Bone marrow (tissue), 2 donors: ENCODE data around the gene ZNF202.
"Not testable (repeated sequence)": the region's sequence is repeated elsewhere in the genome, so short reads cannot be mapped to it uniquely, and the experiment has no call there.

Source experiments
- DNase-seq, 2 donors: peaks; one replicate each; lab custom pipeline; 2025; lab: John Stamatoyannopoulos, UW

ZNF202 gene

DNA sequence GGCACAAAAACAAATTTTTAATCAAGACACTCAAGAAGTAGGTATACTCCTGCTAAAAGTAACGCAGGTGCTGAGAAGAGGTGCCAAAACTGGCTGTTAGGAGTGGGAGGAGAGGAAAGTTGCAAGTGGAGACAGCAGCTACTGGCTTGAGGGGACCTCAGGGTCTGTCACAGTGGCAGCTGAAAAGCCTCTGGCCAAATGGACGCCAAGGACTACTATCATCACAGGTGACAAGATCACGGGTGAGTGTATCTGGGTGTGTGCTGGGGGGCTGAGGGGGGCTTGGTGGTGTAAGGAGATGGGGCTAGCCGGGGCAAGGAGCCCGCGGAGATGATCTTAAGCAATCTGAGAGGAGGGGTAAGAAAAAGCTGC is 687 bp downstream of the ZNF202 start:
- no peak for DNase-seq

DNA sequence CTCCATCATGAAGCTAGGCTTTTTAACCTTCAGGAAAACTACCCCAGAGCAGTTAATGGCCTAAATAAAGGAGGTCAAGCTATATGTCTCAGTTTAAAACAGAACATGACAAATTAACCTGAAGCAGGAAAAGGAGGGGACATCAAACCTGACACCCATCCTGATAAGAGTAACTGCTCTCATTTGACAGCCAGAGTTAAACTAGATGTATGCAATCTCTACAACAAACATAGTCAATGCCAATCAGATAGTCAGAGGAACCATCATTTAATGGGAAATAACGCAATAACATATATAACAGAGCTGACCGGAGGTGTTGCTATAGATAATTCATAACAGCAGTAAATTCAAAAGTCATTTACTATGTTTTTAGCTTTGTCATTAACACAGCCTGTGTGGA is 3.1 kb downstream of the ZNF202 start:
- DNase-seq, result no peak

DNA sequence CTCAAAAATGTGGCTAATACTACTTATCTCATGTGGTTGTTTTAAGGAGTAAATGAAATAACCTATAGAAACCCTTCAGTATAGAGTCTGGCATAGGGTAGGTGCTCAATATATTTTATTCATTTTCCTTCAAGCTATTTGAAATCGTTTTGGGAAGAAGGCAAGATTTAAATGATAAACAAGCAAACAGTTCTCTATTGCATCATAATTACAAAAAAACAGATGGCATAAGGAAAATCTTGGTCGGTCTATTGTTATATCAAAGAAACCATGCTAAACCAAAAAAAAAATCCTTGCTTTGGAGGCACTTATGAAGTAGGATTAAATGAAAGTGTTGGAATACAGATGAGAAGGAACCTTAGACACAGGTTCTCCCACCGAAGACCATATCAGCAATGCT is 4.7 kb downstream of the ZNF202 start:
- no peak for DNase-seq

DNA sequence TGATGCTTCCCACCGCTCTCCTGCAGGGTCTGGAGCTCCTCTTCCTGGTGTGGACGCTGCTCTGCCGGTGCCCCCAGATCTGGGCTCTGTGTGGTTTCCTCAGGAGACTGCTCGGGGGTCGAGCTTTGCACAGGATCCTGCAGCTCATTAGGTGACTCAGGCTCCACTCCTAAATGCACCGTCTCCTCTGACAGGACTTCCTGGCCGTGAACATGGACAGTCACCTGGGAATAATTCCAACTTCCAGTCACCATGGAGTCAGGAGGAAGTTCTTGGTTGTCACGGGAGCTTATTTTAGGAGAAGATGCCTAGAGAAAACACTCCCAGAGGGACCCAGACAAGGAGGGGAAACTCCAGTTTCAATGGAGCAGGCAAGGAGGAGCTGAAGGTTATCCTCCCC is 11.9 kb downstream of the ZNF202 start:
- DNase-seq, result no peak

DNA sequence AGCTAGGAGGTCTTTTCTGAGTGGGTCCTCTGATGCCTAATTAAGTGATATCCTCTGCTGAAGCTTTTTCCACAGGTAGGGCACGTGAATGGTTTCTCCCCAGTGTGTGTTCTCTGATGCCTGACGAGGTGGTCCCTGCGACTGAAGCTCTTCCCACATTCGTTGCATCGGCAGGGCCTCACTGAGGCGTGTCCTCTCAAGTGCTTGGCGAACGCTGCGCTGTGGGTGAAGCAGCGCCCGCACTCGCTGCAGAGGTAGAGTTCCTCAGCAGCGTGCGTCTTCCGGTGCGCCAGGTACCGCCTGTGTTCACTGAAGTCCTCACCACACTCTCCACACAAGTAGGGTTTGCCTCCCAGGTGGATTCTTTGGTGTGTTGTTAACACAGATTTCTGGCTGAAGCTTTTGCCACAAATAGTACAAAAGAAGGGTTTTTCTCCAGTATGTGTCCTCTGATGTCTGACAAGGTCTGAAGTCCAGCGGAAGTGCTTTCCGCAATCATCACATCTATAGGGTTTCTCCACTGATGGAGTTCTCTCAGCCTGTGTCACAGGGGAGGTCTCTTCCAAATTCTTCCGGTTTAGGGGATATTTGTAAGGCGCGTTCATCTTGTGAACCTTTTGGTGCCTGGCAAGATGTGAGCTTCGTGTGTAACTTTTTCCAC is 15.3 kb downstream of the ZNF202 start:
- DNase-seq, result no peak

DNA sequence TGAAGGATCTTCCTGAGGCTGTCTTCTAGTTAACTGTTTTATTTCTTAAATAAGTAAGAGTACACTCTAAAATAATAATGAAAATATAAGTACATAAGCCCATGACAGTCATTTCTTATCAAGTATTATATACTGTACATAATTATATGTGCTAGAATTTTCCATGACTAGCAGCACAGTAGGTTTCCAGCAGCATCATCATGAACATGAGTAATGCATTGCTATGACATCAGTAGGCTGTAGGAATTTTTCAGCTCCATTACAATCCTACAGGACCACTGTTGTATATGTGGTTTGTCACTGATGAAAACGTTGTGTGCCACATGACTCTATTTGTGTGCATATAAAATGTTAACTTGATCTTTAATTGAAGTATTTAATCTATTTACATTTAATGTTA is 22.0 kb downstream of the ZNF202 start:
- DNase-seq, result no peak

DNA sequence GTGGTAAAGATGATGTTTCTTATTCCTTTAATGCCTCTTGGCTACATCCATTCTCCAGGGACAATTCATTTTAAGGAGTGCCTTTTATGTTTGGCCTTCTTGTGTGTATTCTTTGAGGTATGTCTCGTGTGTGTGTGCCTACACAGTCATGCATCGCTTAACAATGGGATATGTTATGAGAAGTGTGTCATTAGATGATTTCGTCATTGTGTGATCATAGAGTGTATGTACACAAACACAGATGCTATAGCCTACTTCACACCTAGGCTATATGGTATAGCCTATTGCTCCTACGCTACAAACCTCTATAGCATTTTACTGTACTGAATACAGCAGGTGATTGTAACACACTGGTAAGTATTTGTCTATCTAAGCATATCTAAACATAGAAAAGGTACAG is 23.0 kb downstream of the ZNF202 start:
- no peak for DNase-seq

DNA sequence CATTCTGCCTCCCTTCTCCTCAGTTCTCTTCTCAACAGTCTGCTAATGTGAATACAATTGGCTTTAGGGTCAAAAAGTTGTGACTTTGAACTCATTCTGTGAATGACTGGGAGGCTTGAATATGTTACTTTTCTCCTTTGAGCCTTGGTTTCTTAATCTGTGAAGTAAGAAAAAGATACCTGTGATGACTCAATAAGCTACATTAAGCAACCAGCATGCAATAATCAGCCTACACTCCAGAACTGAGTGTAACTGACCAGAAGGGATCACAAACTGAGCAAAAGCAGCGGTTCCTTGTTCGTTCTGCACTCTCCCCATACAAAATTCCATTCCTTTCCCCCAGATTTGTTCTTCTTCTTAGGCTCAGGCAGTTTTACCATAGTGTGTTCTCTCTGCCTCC is 23.4 kb downstream of the ZNF202 start:
- no peak for DNase-seq

DNA sequence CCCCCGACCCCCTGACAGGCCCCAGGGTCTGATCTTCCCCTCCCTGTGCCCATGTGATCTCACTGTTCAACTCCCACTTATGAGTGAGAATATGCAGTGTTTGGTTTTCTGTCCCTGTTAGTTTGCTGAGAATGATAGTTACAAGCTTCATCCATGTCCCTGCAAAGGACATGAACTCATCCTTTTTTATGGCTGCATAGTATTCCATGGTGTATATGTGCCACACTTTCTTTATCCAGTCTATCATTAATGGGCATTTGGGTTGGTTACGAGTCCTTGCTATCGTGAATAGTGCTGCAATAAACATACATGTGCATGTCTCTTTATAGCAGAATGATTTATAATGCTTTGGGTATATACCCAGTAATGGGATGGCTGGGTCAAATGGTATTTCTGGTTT is 28.8 kb downstream of the ZNF202 start:
- not testable (repeated sequence) for DNase-seq

DNA sequence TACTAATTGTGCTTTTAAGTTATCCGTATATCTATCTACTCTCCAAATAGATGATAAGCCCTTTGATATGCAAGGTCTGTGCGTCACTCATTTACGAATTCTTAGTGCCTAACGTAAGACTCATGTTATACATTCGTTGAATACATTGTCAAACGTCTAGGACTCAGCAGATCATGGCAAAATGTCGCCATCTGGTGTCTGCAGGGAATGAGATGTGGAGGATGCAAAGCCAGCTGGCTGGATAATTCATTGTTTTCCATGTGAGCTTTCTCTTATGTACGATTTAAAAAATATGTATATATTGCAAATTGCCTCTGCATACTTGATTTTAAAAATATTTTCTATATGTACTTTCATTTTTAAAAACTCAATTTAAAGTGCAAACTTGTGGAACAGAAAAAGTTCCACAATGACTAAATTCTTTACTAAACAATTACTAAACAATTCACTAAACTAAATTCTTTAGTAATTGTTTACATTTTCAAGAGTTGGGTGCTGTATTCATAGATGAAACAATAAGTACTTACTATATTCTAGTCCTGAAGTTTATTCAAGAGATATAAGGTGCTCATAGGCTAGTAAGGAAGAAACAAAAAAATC is 33.8 kb downstream of the ZNF202 start:
- peak in 1 of 2 donors; percentile 20 for DNase-seq

DNA sequence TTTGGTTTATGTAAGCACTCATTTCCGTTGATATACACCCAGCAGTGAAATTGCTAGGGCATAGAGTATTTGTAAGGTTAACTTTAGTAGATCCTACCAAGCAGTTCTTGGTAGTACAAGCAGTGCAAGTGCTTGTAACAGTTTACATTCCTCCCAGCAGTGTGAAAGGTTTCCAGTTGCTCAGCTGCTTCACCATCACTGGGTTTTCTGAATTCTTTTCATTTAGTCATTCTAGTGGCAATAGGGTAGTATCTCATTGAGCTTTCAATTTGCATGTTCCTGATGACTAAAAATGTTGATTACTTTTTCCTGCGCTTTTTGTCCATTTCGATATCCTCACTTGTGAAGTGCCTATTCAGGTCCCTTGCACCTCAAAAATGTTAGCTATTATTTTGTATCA is 34.3 kb downstream of the ZNF202 start:
- no peak for DNase-seq

DNA sequence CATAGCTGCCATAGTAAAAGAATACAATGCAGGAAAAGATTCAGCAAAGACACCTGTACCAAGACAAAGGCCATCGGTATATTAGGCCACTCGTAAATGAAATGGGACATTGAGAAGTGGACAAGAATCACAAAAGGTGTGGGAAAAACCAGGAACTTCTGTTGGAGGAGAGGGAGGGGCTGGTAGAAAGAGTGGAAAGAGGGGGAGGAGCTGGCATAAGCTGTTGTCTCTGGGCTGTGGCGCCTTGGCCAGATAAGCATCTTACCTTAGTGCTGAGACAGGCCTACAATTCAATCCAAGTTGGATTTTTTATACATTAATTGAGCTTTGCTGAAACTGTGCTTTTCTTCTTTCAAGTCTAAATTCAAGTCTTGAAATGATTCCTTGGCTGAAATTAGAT is 37.1 kb downstream of the ZNF202 start:
- no peak for DNase-seq

DNA sequence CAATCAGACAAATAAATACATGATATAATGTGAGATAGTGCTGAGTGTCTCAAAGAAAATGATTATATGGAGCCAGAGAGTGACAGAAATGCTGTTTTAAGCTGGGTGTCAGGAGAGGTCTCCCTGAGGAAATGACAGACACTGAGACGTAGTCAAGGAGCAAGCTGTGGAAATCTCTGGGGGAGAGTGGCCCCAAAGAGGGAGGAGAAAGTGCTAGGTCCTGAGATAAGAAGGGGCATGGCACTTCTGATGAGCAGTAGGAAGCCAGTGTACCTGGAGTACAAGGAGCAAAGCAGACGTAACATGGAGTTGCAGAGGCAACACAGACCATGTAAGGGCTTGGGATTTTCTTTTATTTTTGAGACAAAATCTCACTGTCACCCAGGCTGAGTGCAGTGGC is 38.8 kb downstream of the ZNF202 start:
- DNase-seq, result no peak

DNA sequence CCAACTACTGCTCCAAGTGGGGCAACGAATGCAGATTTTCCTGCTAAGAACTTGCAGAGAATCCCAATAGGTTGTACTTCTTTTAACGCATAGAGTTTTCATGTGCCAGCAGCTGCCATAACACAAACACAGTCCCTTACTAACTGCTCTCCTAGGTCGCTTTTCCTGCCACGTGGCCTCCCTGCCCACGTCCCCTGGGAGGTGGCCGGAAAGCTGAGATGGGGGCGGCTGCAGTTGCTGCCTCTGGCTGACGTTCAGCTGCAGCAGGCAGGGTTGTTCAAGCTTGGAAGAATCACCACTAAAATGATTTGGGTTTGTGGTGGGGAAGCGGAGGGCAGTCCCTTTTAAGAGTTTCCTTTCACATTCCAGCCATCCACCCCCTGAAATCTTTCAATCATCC is 39.3 kb downstream of the ZNF202 start:
- no peak for DNase-seq

DNA sequence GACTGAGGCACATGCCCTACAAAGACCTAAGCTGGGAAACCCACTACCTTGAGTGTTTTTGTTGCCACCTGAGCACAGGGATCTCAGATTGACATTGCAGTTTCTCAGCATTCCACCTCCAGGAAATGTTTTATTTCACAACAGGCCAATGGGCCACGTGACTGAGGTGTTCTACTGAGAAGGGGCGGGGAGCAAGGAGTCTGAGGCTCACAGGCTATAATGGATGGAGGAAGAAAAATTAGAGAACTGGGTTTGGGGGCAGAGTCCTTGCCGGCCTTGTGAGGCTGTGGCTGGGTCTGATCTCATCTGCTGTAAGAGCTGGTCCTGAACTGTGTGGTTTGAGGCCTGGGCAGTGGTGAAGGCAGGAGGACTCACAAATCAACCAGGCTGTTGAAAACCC is 40.7 kb downstream of the ZNF202 start:
- DNase-seq, result no peak

DNA sequence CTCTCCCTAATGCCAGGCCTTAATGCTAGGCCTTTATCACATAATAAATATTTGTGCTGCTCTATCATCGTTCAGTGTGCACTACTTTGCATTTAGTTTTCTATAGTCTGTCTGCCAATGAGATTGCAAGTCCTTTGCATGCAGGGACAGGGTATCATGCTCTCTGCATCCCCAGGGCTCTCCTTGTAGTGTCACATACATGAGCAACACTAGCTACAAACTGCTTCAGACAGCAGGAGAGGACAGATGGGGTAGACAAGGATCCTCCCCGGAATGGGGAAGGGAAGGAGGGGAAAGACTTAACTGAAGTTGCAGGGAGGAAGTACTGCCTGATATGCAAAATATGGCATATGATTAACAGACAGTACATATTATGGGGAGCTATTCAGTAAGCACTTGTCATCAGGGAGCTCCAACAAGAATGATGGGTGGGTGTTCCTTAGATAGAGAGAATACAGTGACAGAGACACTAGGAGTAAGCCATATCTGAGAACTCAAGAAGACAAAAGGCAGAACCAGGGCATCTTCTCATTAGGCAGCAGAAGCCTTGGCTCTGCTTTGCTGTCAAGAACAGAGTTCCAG is 42.8 kb downstream of the ZNF202 start:
- DNase-seq, result no peak

DNA sequence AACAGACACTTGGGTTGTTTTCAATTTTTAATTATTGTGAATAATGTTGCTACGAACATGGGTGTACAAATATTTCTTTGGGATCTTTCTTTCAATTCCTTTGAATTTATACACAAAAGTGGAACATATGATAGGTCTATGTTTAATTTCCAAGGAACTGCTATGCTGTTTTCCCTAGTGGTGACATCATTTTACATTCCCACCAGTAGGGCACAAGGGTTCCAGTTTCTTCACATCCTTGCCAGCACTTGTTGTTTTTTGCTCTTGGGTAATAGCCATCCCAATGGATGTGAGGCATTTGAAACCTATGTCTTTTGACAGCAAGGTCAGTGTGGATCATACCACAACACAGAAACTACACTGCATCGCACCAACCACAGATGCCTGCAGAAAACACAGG is 45.3 kb downstream of the ZNF202 start:
- no peak for DNase-seq

DNA sequence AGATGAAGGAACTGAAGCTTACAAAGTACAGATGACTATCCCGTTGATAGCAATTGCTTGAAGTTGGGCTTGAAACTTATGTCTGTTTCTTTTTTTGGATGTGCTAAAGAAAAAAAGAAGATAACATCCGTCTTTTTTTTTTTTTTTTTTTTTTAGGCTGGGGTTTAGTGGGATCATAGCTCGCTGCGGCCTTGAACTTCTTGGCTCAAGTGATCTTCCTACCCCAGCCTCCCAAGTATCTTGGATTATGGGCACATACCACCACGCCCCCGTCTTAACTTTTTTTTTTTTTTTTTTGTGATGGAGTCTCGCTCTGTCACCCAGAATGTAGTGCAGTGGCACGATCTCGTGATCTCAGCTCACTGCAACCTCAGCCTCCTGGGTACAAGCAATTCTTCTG is 46.2 kb downstream of the ZNF202 start:
- DNase-seq, result no peak

DNA sequence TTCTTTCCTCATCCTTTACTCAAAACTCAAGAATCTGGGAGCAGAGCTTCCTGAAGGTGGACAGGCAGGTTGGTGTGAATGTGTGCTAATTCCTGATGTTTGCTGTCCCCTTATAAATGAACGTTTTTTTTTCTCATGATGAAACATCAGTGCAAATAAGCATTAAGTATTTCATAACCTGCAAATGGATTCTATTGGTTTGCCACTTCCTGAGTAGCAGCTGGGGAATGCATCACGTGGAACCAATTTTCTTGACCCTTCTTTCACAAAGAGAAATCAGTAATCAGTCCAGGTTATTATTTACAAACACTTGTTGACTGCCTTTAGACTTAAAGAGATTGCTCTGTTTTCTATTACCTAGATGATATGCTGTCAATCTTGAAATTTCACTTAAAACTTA is 46.9 kb downstream of the ZNF202 start:
- DNase-seq, result no peak

DNA sequence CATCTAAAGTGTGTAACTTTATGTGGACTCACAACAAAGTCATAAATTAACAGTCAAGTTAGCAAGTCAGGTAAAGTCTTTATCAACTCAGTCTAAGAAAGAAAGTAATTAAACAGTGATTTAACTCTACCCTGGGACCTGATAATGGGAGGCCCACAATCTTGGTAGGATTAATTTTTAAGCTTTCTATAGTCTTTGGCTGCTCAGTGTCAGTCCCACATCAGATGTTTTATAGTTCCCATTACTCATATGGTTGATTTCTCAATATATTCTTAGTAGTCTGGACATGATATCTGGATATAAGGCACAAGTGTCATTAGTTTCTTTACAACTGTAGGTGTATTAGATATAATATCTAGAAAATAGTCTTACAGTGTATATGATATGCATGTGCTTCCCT is 48.5 kb downstream of the ZNF202 start:
- DNase-seq, result no peak

DNA sequence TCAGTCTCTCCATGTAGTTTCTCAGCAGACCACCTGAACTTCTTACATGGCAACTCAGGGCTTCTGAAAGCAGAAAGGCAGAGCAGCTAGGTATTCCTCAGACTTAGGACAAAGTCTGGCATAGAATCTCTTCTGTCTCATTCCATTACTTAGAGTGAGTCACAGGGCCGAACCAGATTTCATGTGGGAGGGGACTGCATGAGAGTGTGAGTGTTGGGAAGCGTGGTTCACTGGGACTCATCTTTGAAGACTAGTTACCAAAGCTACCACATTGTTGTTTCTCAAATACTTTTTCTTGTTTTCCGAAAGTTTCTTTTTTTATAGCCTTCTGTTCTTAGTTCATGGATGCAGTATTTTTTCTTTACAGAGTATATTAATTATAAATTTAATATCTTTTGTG is 51.0 kb downstream of the ZNF202 start:
- no peak for DNase-seq

DNA sequence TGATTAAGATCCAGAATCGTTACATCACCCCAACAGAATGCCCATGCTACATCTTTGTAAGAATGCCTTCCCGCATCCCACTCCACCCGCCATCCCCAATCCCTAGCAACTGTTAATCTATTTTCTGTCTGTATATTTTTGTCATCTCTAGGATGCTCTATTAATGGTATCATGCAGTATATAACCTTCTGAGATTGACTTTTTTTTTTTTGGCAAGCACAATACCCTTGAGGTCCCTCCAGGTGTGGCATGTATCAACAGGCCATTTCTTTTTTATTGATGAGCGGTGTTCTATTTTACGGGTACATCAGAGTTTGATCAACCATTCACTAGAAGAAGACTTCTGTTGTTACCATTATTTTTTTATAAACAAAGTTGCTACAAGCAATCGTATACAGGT is 56.9 kb downstream of the ZNF202 start:
- DNase-seq, result no peak

DNA sequence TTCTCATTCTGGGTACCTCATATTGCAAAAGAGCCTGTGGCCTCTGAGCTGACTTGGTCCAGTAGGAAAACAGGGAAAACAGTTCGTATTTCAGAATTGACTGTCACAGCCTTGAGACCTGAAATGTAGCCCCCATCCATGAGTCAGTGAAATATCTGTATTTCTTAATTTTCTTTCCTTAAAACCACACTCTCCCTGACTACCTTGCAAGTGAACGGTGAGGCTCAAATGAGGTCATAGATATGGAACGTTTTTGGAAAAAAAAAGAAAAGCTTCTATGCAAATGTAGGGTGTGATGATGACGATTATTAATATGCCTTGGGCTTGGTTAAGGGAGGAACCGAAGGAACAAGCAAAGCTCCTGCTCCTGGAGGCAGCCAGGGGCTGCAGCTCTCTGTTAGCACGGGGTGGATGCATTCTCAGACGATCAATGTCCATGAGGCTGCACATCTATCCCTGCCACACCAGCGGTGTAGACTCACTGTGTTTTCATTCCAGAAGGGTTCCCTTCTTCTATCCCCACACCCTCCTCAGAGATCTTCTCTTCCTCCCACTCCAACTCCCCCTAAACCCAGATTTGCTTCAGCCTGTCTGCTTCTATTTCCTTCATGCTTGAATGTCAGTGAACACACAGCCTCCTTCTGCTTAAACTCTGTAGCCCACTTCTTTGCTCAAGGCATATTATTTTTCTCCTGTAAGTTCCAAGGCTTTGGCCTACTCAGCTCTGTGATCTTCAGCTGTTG is 57.9 kb downstream of the ZNF202 start:
- no peak for DNase-seq
